Astrocyte (in vitro differentiated cells and primary cell): ENCODE data around the gene ENG. TPM values are rescaled to one million over a fixed set of nuclear protein-coding genes. Genes with fewer than 3 reads are reported as not detected.

Source experiments
- DNase-seq: peaks from one replicate; pipeline ENCODE4 v3.0.0-alpha.2; 2010; ENCODE audit warnings: low read depth
- FAIRE-seq: peaks from 2 replicates; lab custom pipeline; 2011; peaks lifted over from hg19 to GRCh38; lab: Jason Lieb, UNC
- H2AFZ ChIP-seq: 2 replicates; pipeline ENCODE4 v1.6.0; 2012; ENCODE audit warnings: low read depth, low read length, inconsistent platforms
- H3K27ac ChIP-seq: 2 replicates; pipeline ENCODE4 v1.5.1; 2011; ENCODE audit warnings: low read depth, low read length, inconsistent platforms
- H3K27me3 ChIP-seq: 2 replicates; pipeline ENCODE4 v1.6.0; 2011; ENCODE audit warnings: low read length, inconsistent platforms; ENCODE audit not compliant: insufficient read depth
- H3K36me3 ChIP-seq: 2 replicates; pipeline ENCODE4 v1.5.1; 2011; ENCODE audit warnings: low read length, inconsistent platforms; ENCODE audit not compliant: insufficient read depth
- H3K4me1 ChIP-seq: 2 replicates; pipeline ENCODE4 v1.5.1; 2011; ENCODE audit warnings: low read length, inconsistent platforms; ENCODE audit not compliant: insufficient read depth
- H3K4me2 ChIP-seq: 2 replicates; pipeline ENCODE4 v1.6.0; 2012; ENCODE audit warnings: low read length, inconsistent platforms
- H3K4me3 ChIP-seq: 2 replicates; pipeline ENCODE4 v1.5.1; 2011; ENCODE audit warnings: low read depth, mild to moderate bottlenecking, low read length, inconsistent platforms; ENCODE audit not compliant: insufficient read depth
- H3K79me2 ChIP-seq: 2 replicates; pipeline ENCODE4 v1.6.0; 2012; ENCODE audit warnings: mild to moderate bottlenecking, low read length, inconsistent platforms; ENCODE audit not compliant: insufficient read depth
- H3K9ac ChIP-seq: 2 replicates; pipeline ENCODE4 v1.6.0; 2012; ENCODE audit warnings: mild to moderate bottlenecking, low read length, inconsistent platforms
- H3K9me3 ChIP-seq: 2 replicates; pipeline ENCODE4 v1.5.1; 2012; ENCODE audit warnings: low read depth, mild to moderate bottlenecking, low read length, inconsistent platforms; ENCODE audit not compliant: insufficient read depth
- H4K20me1 ChIP-seq: 2 replicates; pipeline ENCODE4 v1.6.0; 2012; ENCODE audit warnings: low read length, inconsistent platforms; ENCODE audit not compliant: insufficient read depth
- H3K27ac Mint-ChIP-seq: one replicate; pipeline ENCODE4 v1.8.0; 2021; ENCODE audit warnings: mild to moderate bottlenecking, mixed read lengths; ENCODE audit not compliant: unreplicated experiment
- H3K27me3 Mint-ChIP-seq: one replicate; pipeline ENCODE4 v1.8.0; 2021; ENCODE audit warnings: low read depth, mixed read lengths; ENCODE audit not compliant: unreplicated experiment
- H3K36me3 Mint-ChIP-seq: one replicate; pipeline ENCODE4 v1.8.0; 2021; ENCODE audit warnings: low read depth, mixed read lengths; ENCODE audit not compliant: unreplicated experiment
- H3K4me1 Mint-ChIP-seq: one replicate; pipeline ENCODE4 v1.8.0; 2021; ENCODE audit warnings: low read depth, mixed read lengths; ENCODE audit not compliant: unreplicated experiment
- H3K4me3 Mint-ChIP-seq: one replicate; pipeline ENCODE4 v1.8.0; 2021; ENCODE audit warnings: mild to moderate bottlenecking, moderate library complexity, mixed read lengths; ENCODE audit not compliant: unreplicated experiment
- H3K9me3 Mint-ChIP-seq: one replicate; pipeline ENCODE4 v1.8.0; 2021; ENCODE audit warnings: mild to moderate bottlenecking, mixed read lengths; ENCODE audit not compliant: unreplicated experiment
- CTCF ChIP-seq: IDR thresholded peaks from 2 replicates; pipeline ENCODE4 v1.5.1; 2011; ENCODE audit warnings: low read depth, mild to moderate bottlenecking, inconsistent platforms, low read length, moderate library complexity; ENCODE audit not compliant: insufficient read depth
- EZH2 ChIP-seq: IDR thresholded peaks from 2 replicates; pipeline ENCODE4 v1.6.1; 2012; ENCODE audit warnings: mild to moderate bottlenecking, low read length, inconsistent platforms; ENCODE audit not compliant: insufficient read depth
- total RNA-seq: library from RNA; stranded (reverse); gene quantifications from 2 replicates; pipeline ENCODE4 v1.2.1, GENCODE V29; 2021

Gene ENG
- total RNA-seq, 1 donor from 2014 or later = 1.2 TPM

GRCh38 chr9:127893392-127893791 is 38.9 kb upstream of the ENG start:
- Mint-ChIP-seq H3K36me3 (peaks cover 46% of the 10 kb centered on the region), H3K4me3 (no peak overlapping the region), H3K4me1 (peaks cover 13% of the 10 kb centered on the region), H3K9me3 (no peaks in the 10 kb centered on the region), H3K27ac (no peak overlapping the region), H3K27me3 (no peaks in the 10 kb centered on the region)
- H2AFZ ChIP-seq = no peak overlapping the region
- H3K4me2 ChIP-seq = no peak overlapping the region
- no peak for TF ChIP-seq EZH2
- no peak for TF ChIP-seq CTCF
- peaks cover 13% of the 10 kb centered on the region for H3K9me3 ChIP-seq
- no peaks in the 10 kb centered on the region for H3K27me3 ChIP-seq
- peaks cover 12% of the 10 kb centered on the region for H3K4me1 ChIP-seq
- no peak overlapping the region for H3K27ac ChIP-seq
- DNase-seq (no peak), FAIRE-seq (no peak)
- H3K4me3 ChIP-seq = no peak overlapping the region
- no peak overlapping the region for H3K9ac ChIP-seq
- peaks cover 41% of the 10 kb centered on the region for H3K36me3 ChIP-seq
- H3K79me2 ChIP-seq = peaks cover 23% of the 10 kb centered on the region
- peaks cover 43% of the 10 kb centered on the region for H4K20me1 ChIP-seq

- Histone ChIP-seq H3K27ac (no peak overlapping the region), H3K4me3 (no peak overlapping the region), H3K36me3 (peaks cover 41% of the 10 kb centered on the region), H3K4me2 (no peak overlapping the region), H3K27me3 (no peaks in the 10 kb centered on the region), H2AFZ (no peak overlapping the region), H3K9me3 (peaks cover 13% of the 10 kb centered on the region), H3K79me2 (peaks cover 20% of the 10 kb centered on the region), H3K9ac (no peak overlapping the region), H4K20me1 (peaks cover 41% of the 10 kb centered on the region), H3K4me1 (peaks cover 10% of the 10 kb centered on the region)
- H3K27ac Mint-ChIP-seq = no peak overlapping the region
- TF ChIP-seq EZH2 = no peak
- no peak for TF ChIP-seq CTCF
- H3K27me3 Mint-ChIP-seq = no peaks in the 10 kb centered on the region
- H3K9me3 Mint-ChIP-seq = no peaks in the 10 kb centered on the region
- H3K4me1 Mint-ChIP-seq = peaks cover 13% of the 10 kb centered on the region
- H3K4me3 Mint-ChIP-seq = no peak overlapping the region
- peaks cover 46% of the 10 kb centered on the region for H3K36me3 Mint-ChIP-seq
- FAIRE-seq (no peak), DNase-seq (no peak)
Measured at GRCh38 chr9:127892831-127893230, 38.4 kb upstream of the ENG start.

- peaks cover 32% of the 10 kb centered on the region for H4K20me1 ChIP-seq
- Mint-ChIP-seq H3K36me3 (peaks cover 40% of the 10 kb centered on the region), H3K27ac (no peak overlapping the region), H3K4me3 (no peak overlapping the region), H3K4me1 (peaks cover 10% of the 10 kb centered on the region), H3K27me3 (no peaks in the 10 kb centered on the region), H3K9me3 (no peaks in the 10 kb centered on the region)
- no peak overlapping the region for H3K4me2 ChIP-seq
- no peaks in the 10 kb centered on the region for H3K4me1 ChIP-seq
- FAIRE-seq (no peak), DNase-seq (no peak)
- H3K27ac ChIP-seq = no peak overlapping the region
- peaks cover 10% of the 10 kb centered on the region for H3K9me3 ChIP-seq
- no peak overlapping the region for H3K9ac ChIP-seq
- H2AFZ ChIP-seq = no peak overlapping the region
- no peaks in the 10 kb centered on the region for H3K79me2 ChIP-seq
- no peak for TF ChIP-seq EZH2
- no peak for TF ChIP-seq CTCF
- peaks cover 40% of the 10 kb centered on the region for H3K36me3 ChIP-seq
- H3K4me3 ChIP-seq = no peak overlapping the region
- no peaks in the 10 kb centered on the region for H3K27me3 ChIP-seq
Measured at GRCh38 chr9:127890053-127890452, 35.6 kb upstream of the ENG start.
